H1 (cell line): ENCODE measurements around the gene YOD1. TPM values are rescaled to one million over a fixed set of nuclear protein-coding genes. Genes with fewer than 3 reads are reported as not detected.

Source experiments
- CTCF ChIA-PET: fragments of 300-600 bp; sonication (Branson Sonifier 250); formaldehyde crosslinking; loops from one replicate; lab custom pipeline; 2021; ENCODE audit not compliant: partially characterized antibody; lab: Charles Lee
- POLR2A ChIA-PET: fragments of 300-600 bp; sonication (Branson Sonifier 250); formaldehyde crosslinking; loops from one replicate; lab custom pipeline; 2021; ENCODE audit warnings: inconsistent platforms; ENCODE audit not compliant: partially characterized antibody; lab: Charles Lee
- DNase-seq, 2 experiments: peaks; one replicate each; pipeline versions ENCODE4 v3.0.0 to v3.0.0-alpha.2; 2010 to 2022; ENCODE audit warnings: low spot score in 2 of 2, low read depth in 1 of 2, mixed read lengths in 1 of 2
- FAIRE-seq: peaks from 2 replicates; lab custom pipeline; 2011; peaks lifted over from hg19 to GRCh38; lab: Jason Lieb, UNC
- H2AFZ ChIP-seq: 2 replicates; pipeline ENCODE4 v1.8.1; 2012; ENCODE audit warnings: low read length, inconsistent platforms
- H2AK5ac ChIP-seq: 2 replicates; pipeline ENCODE4 v1.6.1; 2013; ENCODE audit warnings: low read depth, low read length
- H2BK120ac ChIP-seq: replicated peaks from 2 replicates; pipeline ENCODE3; 2013; ENCODE audit warnings: low read depth, low read length, inconsistent platforms
- H2BK12ac ChIP-seq: 2 replicates; pipeline ENCODE4 v1.6.1; 2013; ENCODE audit warnings: low read depth, low read length
- H2BK15ac ChIP-seq: 2 replicates; pipeline ENCODE4 v1.6.1; 2013; ENCODE audit warnings: low read length
- H2BK20ac ChIP-seq: 2 replicates; pipeline ENCODE4 v1.6.1; 2013; ENCODE audit warnings: low read length
- H2BK5ac ChIP-seq: 2 replicates; pipeline ENCODE4 v1.6.1; 2013; ENCODE audit warnings: low read depth, low read length
- H3K14ac ChIP-seq: 2 replicates; pipeline ENCODE4 v1.6.1; 2013; ENCODE audit warnings: inconsistent platforms; ENCODE audit not compliant: insufficient read length
- H3K18ac ChIP-seq: 2 replicates; pipeline ENCODE4 v1.6.1; 2013; ENCODE audit warnings: low read length; ENCODE audit errors: extremely low read depth
- H3K23ac ChIP-seq: 2 replicates; pipeline ENCODE4 v1.6.1; 2013; ENCODE audit warnings: inconsistent platforms; ENCODE audit not compliant: insufficient read length
- H3K23me2 ChIP-seq: 2 replicates; pipeline ENCODE4 v1.6.1; 2013; ENCODE audit warnings: low read depth, low read length
- H3K27ac ChIP-seq: 2 replicates; pipeline ENCODE4 v1.6.1; 2011; ENCODE audit warnings: low read depth, low read length, inconsistent platforms
- H3K27me3 ChIP-seq, 4 experiments: replicated peaks in 1 of 4; 1 replicate in 1 of 4; 2 replicates in 3 of 4; pipeline versions ENCODE4 v1.6.1 to v1.8.1; 2011 to 2013; ENCODE audit warnings: low read length in 3 of 4, mild to moderate bottlenecking in 3 of 4, inconsistent platforms in 2 of 4, mixed read lengths in 2 of 4, moderate library complexity in 1 of 4; ENCODE audit not compliant: control insufficient read depth in 3 of 4, insufficient read depth in 3 of 4; ENCODE audit errors: extremely low read depth in 1 of 4
- H3K36me3 ChIP-seq, 4 experiments: 2 replicates each; pipeline versions ENCODE4 v1.6.1 to v1.8.1; 2011 to 2013; ENCODE audit warnings: mild to moderate bottlenecking in 4 of 4, low read length in 3 of 4, moderate library complexity in 2 of 4, control low read depth in 1 of 4, inconsistent platforms in 1 of 4; ENCODE audit not compliant: insufficient read depth in 4 of 4, control insufficient read depth in 2 of 4
- H3K4ac ChIP-seq: replicated peaks from 2 replicates; pipeline ENCODE3; 2013; ENCODE audit warnings: low read length, low read depth, mixed read lengths, inconsistent platforms; ENCODE audit not compliant: insufficient read length
- H3K4me1 ChIP-seq, 4 experiments: replicated peaks in 1 of 4; 1 replicate in 1 of 4; 2 replicates in 3 of 4; pipeline versions ENCODE4 v1.6.1 to v1.8.1; 2011 to 2013; ENCODE audit warnings: low read length in 3 of 4, inconsistent platforms in 2 of 4, mixed read lengths in 1 of 4; ENCODE audit not compliant: insufficient read depth in 4 of 4, control insufficient read depth in 3 of 4
- H3K4me2 ChIP-seq, 2 experiments: 2 replicates each; pipeline versions ENCODE4 v1.6.1 to v1.8.1; 2011 to 2013; ENCODE audit warnings: low read depth in 2 of 2, low read length in 2 of 2, control low read depth in 1 of 2, inconsistent platforms in 1 of 2, mild to moderate bottlenecking in 1 of 2; ENCODE audit not compliant: insufficient read depth in 1 of 2
- H3K4me3 ChIP-seq, 4 experiments: fragments of 200-600, 300-600 bp in 1 of 4; sonication (generic), shearing (Covaris generic), sonication (Bioruptor Twin) in 1 of 4; 2 replicates each; pipeline versions ENCODE4 v1.5.1 to v1.8.1; 2011 to 2016; ENCODE audit warnings: low read length in 4 of 4, low read depth in 3 of 4, control low read depth in 2 of 4, inconsistent platforms in 2 of 4, mild to moderate bottlenecking in 2 of 4, mixed read lengths in 1 of 4, moderate library complexity in 1 of 4; ENCODE audit not compliant: insufficient read depth in 2 of 4; ENCODE audit errors: extremely low read depth in 1 of 4
- H3K56ac ChIP-seq: replicated peaks from 2 replicates; pipeline ENCODE3; 2013; ENCODE audit warnings: low read depth, mild to moderate bottlenecking, mixed read lengths, low read length, inconsistent platforms; ENCODE audit not compliant: insufficient read length
- H3K79me1 ChIP-seq: 2 replicates; pipeline ENCODE4 v1.6.1; 2013; ENCODE audit warnings: low read depth, low read length, control low read depth
- H3K79me2 ChIP-seq, 2 experiments: 2 replicates each; pipeline versions ENCODE4 v1.6.1 to v1.8.1; 2012 to 2013; ENCODE audit warnings: low read length in 2 of 2, mild to moderate bottlenecking in 2 of 2, inconsistent platforms in 1 of 2; ENCODE audit not compliant: insufficient read depth in 2 of 2, control insufficient read depth in 1 of 2
- H3K9ac ChIP-seq, 4 experiments: replicated peaks in 1 of 4; 1 replicate in 1 of 4; 2 replicates in 3 of 4; pipeline versions ENCODE4 v1.6.1 to v1.8.1; 2011 to 2013; ENCODE audit warnings: low read depth in 3 of 4, low read length in 3 of 4, control low read depth in 2 of 4, mild to moderate bottlenecking in 2 of 4, moderate library complexity in 2 of 4, inconsistent platforms in 1 of 4; ENCODE audit errors: extremely low read depth in 1 of 4
- H3K9me3 ChIP-seq, 2 experiments: 2 replicates each; pipeline versions ENCODE4 v1.6.1 to v1.8.1; 2012 to 2013; ENCODE audit warnings: mild to moderate bottlenecking in 2 of 2, moderate library complexity in 2 of 2, control low read depth in 1 of 2, inconsistent platforms in 1 of 2, low read depth in 1 of 2, low read length in 1 of 2, mixed read lengths in 1 of 2; ENCODE audit not compliant: insufficient read depth in 2 of 2
- H4K20me1 ChIP-seq, 2 experiments: replicated peaks in 1 of 2; 2 replicates each; pipeline versions ENCODE3 to v1.8.1; 2011 to 2013; ENCODE audit warnings: inconsistent platforms in 2 of 2, low read length in 2 of 2, mild to moderate bottlenecking in 1 of 2; ENCODE audit not compliant: insufficient read depth in 2 of 2, control insufficient read depth in 1 of 2
- H4K5ac ChIP-seq: 2 replicates; pipeline ENCODE4 v1.6.1; 2013; ENCODE audit warnings: low read length, low read depth, mixed read lengths, inconsistent platforms; ENCODE audit not compliant: insufficient read length
- H4K8ac ChIP-seq: 2 replicates; pipeline ENCODE4 v1.8.0; 2013; ENCODE audit warnings: mild to moderate bottlenecking, moderate library complexity, low read length, inconsistent platforms; ENCODE audit not compliant: insufficient read depth; ENCODE audit errors: extremely low read depth
- H4K91ac ChIP-seq: replicated peaks from 2 replicates; pipeline ENCODE3; 2013; ENCODE audit warnings: low read length, mixed read lengths, inconsistent platforms; ENCODE audit not compliant: insufficient read length
- CTCF ChIP-seq, 3 experiments: IDR thresholded peaks; 1 replicate in 2 of 3; 2 replicates in 1 of 3; pipeline versions ENCODE4 v1.5.1 to v1.6.1; 2011; ENCODE audit warnings: low read length in 3 of 3, mild to moderate bottlenecking in 3 of 3, inconsistent platforms in 2 of 3, low read depth in 1 of 3, moderate library complexity in 1 of 3; ENCODE audit not compliant: insufficient read depth in 1 of 3; ENCODE audit errors: control extremely low read depth in 1 of 3
- HDAC2 ChIP-seq, 2 experiments: fragments of 300-600 bp in 1 of 2; sonication (generic) in 1 of 2; IDR thresholded peaks; 2 replicates each; pipeline ENCODE4 v1.6.1; 2011 to 2012; ENCODE audit warnings: low read depth in 2 of 2, low read length in 2 of 2, mild to moderate bottlenecking in 2 of 2, moderate library complexity in 2 of 2, borderline replicate concordance in 1 of 2, inconsistent platforms in 1 of 2
- KDM1A ChIP-seq: fragments of 200-600, 300-600 bp; sonication (generic); IDR thresholded peaks from 2 replicates; pipeline ENCODE4 v1.7.1; 2016; ENCODE audit warnings: mild to moderate bottlenecking, low read length, borderline replicate concordance
- KDM5A ChIP-seq: fragments of 200-600 bp; IDR thresholded peaks from 2 replicates; pipeline ENCODE4 v1.7.1; 2012; ENCODE audit warnings: mild to moderate bottlenecking, low read length, inconsistent platforms, mixed read lengths
- MAX ChIP-seq: IDR thresholded peaks from 2 replicates; pipeline ENCODE4 v1.6.1; 2012; ENCODE audit warnings: inconsistent platforms
- PHF8 ChIP-seq: fragments of 200-600 bp; sonication (generic); conservative IDR thresholded peaks from 2 replicates; pipeline ENCODE4 v1.7.1; 2012; ENCODE audit warnings: low read depth, mild to moderate bottlenecking, inconsistent platforms, low read length, moderate library complexity
- POLR2AphosphoS5 ChIP-seq: IDR thresholded peaks from 2 replicates; pipeline ENCODE4 v1.6.1; 2011; ENCODE audit warnings: low read depth, low read length
- RFX5 ChIP-seq: IDR thresholded peaks from 2 replicates; pipeline ENCODE4 v1.6.1; 2011; ENCODE audit warnings: low read depth, low read length, improper control_type of control experiment, borderline replicate concordance
- SP2 ChIP-seq: IDR thresholded peaks from 2 replicates; pipeline ENCODE4 v1.6.1; 2012; ENCODE audit warnings: mild to moderate bottlenecking, low read length, inconsistent platforms
- SRF ChIP-seq: IDR thresholded peaks from 2 replicates; pipeline ENCODE4 v1.6.1; 2011; ENCODE audit warnings: mild to moderate bottlenecking, low read depth, low read length, moderate library complexity
- WGBS, 2 experiments: shearing (Covaris generic) in 1 of 2; methylation state at CpG; one replicate each; pipeline versions ENCODE4 v1.1.6 to v1.1.7; 2013 to 2015; ENCODE audit warnings: low lambda C conversion rate in 2 of 2, mixed read lengths in 2 of 2, inconsistent platforms in 1 of 2, low coverage in 1 of 2, missing lambda C conversion rate in 1 of 2; ENCODE audit not compliant: insufficient replicate concordance in 2 of 2, insufficient coverage in 1 of 2, insufficient read length in 1 of 2; ENCODE audit errors: extremely low coverage in 1 of 2, missing lambda C conversion rate in 1 of 2; 5-methylcytosine and 5-hydroxymethylcytosine counted together
- polyA plus RNA-seq, 7 experiments: library from polyadenylated mRNA; depleted of rRNA in 3 of 7; stranded (reverse) in 5 of 7; unstranded in 2 of 7; fragments of >200 nt in 5 of 7; fragments of 200-250 nt in 2 of 7; gene quantifications; 1 replicate in 5 of 7; 2 replicates in 1 of 7; 4 replicates in 1 of 7; pipeline versions ENCODE4 v1.2.1 to v1.2.3, GENCODE V29; 2011 to 2013; ENCODE audit warnings: missing spikeins in 2 of 7, mixed read lengths in 2 of 7
- total RNA-seq: library from RNA; stranded (reverse); fragmentation: NEBNext Ultra II Directional; extraction: Animal tissue kit (Norgen Biotek cat#: 25700); gene quantifications from 2 replicates; pipeline ENCODE4 v1.2.1, GENCODE V29; 2021

YOD1 gene
- total and polyA plus RNA-seq, 2 of the 8 experiments (the other 6 are each of a cell fraction or from before 2014, with no cell fraction given) = 1.9 to 11.8 TPM

- no peaks in the 10 kb centered on the region for H3K23me2 ChIP-seq
- no peak overlapping the region for H3K56ac ChIP-seq
- no peak overlapping the region for H3K14ac ChIP-seq
- no peak overlapping the region for H2AK5ac ChIP-seq
- CTCF ChIA-PET = interaction anchor here (1.0 to 10.5 kb wide), 3 partner anchors 12 to 30 kb away, joined by 3 to 122 read pairs (median 4); no protein-coding TSS in a partner anchor
- no peak overlapping the region for H3K27ac ChIP-seq
- no peak overlapping the region for H2BK12ac ChIP-seq
- no peak overlapping the region for H2BK20ac ChIP-seq
- H3K4me3 ChIP-seq = no peak overlapping the region
- no peak overlapping the region for H2BK5ac ChIP-seq
- H2BK15ac ChIP-seq = no peak overlapping the region
- no peak overlapping the region for H2BK120ac ChIP-seq
- H4K20me1 ChIP-seq = no peaks in the 10 kb centered on the region
- H4K8ac ChIP-seq = no peak overlapping the region
- WGBS, 2 experiments = 95% methylated on average over 9 of the region's 9 CpGs; no CpG with 5 or more reads in 1 of the 2 experiments
- H4K91ac ChIP-seq = no peak overlapping the region
- H3K23ac ChIP-seq = no peak overlapping the region
- peaks cover 0 to 6% (median under 1%) of the 10 kb centered on the region in 4 experiments; a peak in 5 of 7 replicates for H3K4me1 ChIP-seq
- H3K36me3 ChIP-seq = peaks cover 0 to 2% (median 0%) of the 10 kb centered on the region in 4 experiments; a peak in 2 of 8 replicates
- FAIRE-seq (no peak), DNase-seq (no peak)
- no peaks in the 10 kb centered on the region for H3K79me2 ChIP-seq
- H3K18ac ChIP-seq = no peak overlapping the region
- H3K79me1 ChIP-seq = no peaks in the 10 kb centered on the region
- no peaks in the 10 kb centered on the region for H3K27me3 ChIP-seq
- no peak overlapping the region for H3K9ac ChIP-seq
- H2AFZ ChIP-seq = no peak overlapping the region
- no peak overlapping the region for H4K5ac ChIP-seq
- POLR2A ChIA-PET = interaction anchor here (2.1 kb wide), 1 partner anchor 10 kb away, joined by 4 read pairs; no protein-coding TSS in a partner anchor
- no peak overlapping the region for H3K4me2 ChIP-seq
- no peaks in the 10 kb centered on the region for H3K9me3 ChIP-seq
- H3K4ac ChIP-seq = no peak overlapping the region
- TF ChIP-seq MAX = no peak
- TF ChIP-seq KDM1A = no peak
- no peak for TF ChIP-seq KDM5A
- TF ChIP-seq RFX5 = no peak
- TF ChIP-seq HDAC2 (IDR thresholded peaks at IDR 0.05; ENCODE audit: borderline replicate concordance in 1 of 2, low read depth in 2 of 2, low read length in 2 of 2) = no peak
- TF ChIP-seq SP2 = no peak
- TF ChIP-seq PHF8 = no peak
- TF ChIP-seq POLR2AphosphoS5 = no peak
- no peak for TF ChIP-seq SRF
- TF ChIP-seq CTCF (IDR thresholded peaks at IDR 0.05; ENCODE audit: control extremely low read depth in 1 of 3, insufficient read depth in 1 of 3, low read depth in 1 of 3, low read length in 3 of 3) = no peak
Observed at GRCh38 chr1:207020065-207020708, 30.8 kb downstream of the YOD1 start.
